NCI-H128 (cell line): ENCODE results near the gene KRT85.

Experiments
- DNase-seq: peaks from one replicate; lab custom pipeline; 2025; ENCODE audit not compliant: unreplicated experiment; lab: John Stamatoyannopoulos, UW

KRT85 gene

DNA sequence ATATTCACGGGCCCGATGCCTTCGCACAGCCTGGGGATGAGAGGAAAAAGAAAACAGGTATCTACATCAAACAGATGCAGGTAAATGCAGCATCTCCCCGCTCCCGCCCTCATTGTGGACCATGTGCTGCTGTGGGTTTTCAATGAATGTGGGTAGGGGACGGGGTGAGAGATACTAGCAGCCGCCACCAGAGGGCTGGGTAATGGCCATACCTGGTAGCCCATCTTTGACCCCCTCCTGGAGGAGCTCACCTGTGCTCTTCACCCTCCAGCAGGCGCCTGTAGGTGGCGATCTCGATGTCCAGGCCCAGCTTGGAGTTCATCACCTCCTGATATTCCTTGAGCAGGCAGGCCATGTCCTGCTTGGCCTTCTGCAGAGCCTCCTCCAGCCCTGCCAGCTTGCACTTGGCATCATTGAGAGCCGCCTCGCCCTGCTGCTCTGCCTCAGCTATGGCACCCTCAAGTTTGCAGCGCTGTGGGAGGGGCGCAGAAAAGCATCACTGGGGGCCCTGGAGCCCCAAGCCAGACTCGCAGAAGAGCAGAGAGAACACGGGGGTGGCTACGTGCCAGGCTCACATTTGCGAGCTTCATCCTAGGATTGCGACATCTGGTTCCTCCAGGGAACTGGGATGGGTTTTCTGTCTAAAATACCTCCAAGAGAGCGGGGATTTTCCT is 28.6 kb upstream of the KRT85 start:
- DNase-seq = no peak

GRCh38 chr12:52394836-52395405 is 27.6 kb upstream of the KRT85 start:
- DNase-seq = no peak

DNA sequence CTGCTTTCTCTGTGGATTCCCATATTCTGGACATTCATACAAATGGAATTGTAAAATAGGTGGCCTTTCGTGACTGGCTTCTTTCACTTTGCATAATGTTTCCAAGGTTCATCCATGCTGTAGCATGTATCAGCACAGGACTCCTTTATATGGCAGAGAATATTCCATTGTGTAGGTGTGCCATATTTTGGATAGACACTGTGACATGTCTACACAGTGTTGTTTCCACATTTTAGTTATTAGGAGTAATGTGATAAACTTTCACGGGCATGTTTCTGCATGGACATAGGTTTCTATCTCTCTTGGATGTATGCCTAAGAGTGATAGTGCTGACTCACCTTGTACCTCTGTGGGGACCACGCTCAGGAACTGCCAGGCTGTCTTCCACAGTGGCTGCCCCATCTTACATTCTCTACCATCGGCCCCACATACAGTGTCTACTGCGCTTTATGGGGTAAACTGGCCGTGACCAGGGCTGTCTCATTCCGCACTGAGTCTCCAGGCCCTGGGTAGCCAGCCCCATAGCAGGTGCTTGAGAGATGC is 25.3 kb upstream of the KRT85 start:
- no peak for DNase-seq

DNA sequence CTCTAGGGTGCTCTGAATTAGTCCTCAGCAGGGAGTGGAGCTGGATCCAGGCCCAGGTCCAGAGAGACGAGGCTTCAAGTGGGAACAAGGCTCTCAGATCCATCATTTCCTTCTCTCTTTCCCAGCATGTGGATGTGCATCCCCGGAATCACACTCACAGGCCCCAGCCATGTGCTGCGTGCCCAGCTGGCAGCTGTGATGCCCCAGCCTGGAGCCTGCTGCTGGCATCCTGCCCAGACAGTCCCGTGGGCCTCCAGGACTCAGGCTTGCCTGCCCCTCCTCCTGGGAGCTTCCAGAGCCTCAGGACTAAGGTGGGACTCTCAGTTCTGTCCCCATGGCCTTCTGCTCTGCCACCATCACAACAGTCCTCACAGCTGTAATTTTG is 24.3 kb upstream of the KRT85 start:
- DNase-seq = peak; percentile 56

- DNase-seq = no peak
Measured at GRCh38 chr12:52390739-52391617, 23.7 kb upstream of the KRT85 start.

- no peak for DNase-seq
Measured at GRCh38 chr12:52389313-52390207, 22.3 kb upstream of the KRT85 start.

GRCh38 chr12:52387859-52388258 is 20.6 kb upstream of the KRT85 start:
- no peak for DNase-seq

DNA sequence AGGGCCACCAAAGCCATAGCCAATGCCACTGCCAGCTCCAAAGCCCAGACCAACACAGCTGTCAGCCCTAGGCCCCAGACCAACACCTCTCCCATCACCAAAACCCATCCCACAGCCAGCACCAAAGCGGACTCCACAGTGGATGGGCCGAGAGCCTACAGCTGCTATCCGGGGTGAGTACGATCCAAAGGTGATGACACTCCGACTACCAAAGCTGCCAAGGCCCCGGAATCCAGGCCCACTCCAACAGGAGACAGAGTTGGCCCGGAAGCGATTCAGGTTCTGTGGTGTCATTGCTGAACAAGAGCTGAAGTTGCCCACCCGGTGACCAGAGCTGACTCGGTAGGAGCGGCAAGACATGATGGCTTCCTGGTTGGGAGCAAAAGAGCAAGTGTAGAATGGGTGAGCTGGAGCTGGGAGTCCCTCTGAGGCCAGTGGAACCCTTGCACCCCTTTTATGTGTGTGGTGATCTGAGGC is 18.0 kb upstream of the KRT85 start, which contains the start of gene KRT84:
KRT84 (minus strand) TSS at position 427 of the 477 bp plus-strand sequence; CDS start at position 360, 67 bp downstream.
- DNase-seq = no peak

DNA sequence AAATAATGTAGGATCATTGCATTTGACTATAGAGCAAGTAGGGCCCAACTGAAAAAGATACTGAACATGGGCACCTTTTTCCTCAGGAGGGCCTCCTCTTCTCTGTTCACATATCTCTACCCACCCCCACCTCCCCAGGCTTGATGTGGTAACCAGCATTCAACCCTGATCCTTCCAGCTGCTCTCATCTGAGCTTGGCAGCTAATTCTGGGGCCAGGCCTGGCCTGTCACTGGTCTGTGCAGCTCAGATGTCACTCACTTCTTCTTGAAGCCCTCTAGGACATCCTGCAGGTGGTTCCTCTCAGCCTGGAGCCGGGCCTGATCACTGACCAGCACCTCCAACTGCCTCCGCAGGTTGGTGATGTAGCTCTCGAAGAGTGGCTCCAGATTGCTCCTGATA is 16.1 kb upstream of the KRT85 start:
- no peak for DNase-seq

DNA sequence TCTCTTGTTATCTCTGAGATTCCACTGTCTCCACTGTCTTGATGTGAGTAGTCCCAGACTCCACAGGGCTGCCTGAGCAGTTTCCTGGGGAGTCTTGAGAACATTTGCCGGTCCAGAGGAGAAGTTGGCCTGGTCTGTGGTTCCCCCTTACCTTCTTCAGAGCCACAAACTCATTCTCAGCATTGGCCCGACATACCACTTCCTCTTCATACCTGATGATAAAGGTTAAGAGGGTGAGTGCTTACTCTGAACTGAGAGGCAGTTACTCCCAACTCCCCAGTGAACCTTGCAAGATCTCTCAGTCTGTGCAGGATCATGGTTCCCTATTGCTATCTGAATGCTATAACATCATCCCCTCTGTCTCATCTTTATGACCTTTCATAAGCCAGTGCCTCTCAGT is 15.6 kb upstream of the KRT85 start:
- DNase-seq = no peak

- no peak for DNase-seq
Measured at GRCh38 chr12:52381206-52381605, 13.9 kb upstream of the KRT85 start.

- DNase-seq = no peak
Measured at GRCh38 chr12:52380271-52380694, 13.0 kb upstream of the KRT85 start.

DNA sequence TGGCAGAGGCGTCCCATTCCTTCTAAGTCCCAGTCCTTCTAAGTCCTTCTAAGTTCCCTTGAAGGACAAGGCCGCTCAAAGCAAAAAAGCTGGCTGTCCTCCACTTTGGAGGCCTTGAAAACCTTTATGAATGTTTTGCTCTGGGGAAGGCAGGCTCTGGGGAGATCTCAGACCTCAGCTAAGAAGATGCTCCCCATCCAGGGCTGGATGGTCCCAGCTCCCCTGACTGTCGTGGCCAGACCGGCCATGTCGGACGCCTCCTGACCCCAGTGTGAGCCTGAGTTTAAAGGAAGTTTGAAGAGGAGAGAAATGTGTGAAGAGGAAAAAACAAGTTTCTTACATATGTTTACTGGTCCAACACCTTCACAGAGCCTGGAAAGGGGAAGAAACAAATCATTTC is 12.3 kb upstream of the KRT85 start:
- no peak for DNase-seq

DNA sequence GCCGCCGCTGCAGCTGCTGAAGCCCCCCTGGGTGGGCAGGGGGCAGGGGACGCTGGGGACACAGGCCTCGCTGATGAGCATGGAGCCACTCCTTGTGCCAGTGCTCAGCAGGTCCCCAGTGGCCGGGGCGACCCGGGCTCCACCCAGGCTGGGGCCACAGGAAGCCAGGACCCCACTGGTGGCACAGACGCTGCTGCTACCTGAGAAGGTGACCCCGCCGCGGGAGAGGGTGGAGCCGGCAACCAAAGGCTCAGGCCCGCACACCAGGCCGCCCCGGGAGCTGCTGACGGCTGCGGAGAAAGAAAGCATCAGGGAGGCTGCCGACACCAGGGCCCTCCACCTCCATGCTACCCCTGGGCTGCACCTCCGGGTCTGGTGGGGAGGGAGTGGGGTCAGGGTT is 10.8 kb upstream of the KRT85 start:
- no peak for DNase-seq

- DNase-seq = no peak
Measured at GRCh38 chr12:52377266-52377665, 10.0 kb upstream of the KRT85 start.

DNA sequence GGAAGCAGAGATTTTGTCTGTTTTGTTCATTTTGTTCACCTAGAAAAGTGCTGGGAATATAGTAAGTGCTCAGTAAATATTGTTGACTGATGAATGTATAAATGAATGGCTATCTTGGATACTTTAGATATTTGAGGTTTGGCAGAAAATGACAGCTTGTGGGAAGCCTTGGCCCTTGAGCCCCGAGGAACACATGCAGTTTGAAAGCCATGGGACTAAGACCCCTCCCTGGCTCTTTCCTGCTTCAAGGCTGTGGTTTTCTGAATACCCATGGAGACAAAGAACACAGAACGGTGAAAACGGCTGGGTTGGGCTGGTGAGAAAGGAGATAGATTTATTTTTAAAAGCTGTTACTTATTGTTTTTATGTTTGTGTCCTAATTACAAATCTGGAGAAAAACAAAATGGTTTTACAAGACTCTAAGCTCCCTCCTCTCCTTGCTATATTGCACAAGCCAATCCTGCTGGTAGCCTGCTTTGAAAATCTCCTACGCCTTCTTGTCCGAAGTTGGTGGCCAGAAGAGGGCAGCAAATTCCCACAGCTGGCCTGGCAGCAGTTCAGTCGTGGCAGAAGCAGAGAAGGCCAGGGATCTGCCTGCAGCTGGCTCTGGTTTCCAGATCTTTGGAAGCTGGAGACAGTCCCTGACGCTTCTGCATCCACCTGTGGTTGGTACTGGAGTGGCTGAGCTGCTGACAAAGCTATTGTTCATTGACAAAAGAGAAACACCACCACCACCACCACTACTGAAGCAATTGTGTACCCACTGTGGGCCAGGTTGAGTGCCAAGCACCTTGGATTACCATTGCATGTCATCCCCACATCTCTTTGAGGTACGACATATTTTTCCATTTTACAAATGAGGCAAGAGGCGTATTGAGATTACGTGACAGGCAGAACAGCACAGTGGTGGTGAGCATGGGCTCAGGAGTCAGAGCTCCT is 5.2 kb upstream of the KRT85 start:
- DNase-seq = peak; percentile 74

DNA sequence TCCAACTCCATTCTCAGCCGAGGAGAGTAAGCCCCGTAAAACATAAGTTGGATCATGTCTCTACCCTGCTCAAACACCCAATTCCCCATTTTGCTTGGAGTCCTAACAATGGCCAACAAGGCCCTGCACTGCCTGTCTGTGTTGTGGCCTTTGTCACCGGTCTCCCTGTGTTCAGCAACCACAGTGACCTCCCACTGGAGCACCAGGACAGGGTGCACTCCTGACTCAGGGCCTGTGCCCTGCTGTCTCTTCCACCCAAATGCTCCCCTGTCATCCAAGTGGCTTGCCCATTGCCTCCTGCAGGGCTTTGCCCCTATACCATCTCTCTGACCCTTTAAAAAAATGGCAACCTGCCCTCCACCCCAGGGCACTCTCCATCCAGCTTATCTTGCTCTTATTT is 4.4 kb upstream of the KRT85 start:
- no peak for DNase-seq

DNA sequence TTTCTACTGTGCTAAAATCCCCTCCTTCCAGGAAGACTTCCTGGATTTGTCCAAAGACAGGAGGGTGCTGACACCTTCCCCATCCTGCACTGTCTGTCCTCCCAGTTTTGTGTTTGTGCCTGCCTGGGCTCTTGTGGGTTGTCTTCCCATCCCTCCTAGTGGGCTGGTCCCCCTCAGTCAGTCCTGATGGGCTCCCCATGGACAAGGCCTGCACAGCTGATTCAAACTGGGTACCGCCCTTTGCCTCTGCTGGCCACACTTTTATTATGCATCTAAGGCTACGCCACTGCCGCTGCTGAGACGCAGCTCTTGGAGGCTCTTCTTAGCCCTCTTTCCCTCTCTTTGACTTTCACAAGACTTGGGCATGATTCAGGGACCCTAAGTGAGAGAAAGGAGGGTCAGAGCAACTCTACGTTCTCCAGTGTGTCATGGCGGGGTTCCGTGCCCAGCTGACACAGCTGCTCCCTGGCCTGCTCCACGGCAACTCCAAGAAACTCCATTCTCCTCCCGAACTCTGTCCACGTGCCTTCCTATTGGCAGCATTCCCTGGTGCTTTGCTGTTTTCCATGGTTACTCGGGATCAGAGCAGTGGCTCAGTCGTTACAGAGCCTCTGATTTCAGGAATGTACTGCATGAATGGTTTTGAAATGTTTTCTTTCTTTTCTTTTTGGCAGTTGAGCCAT is 3.8 kb upstream of the KRT85 start:
- no peak for DNase-seq

- no peak for DNase-seq
Measured at GRCh38 chr12:52369809-52370208, 2.5 kb upstream of the KRT85 start.
